ENCODE measurements around the gene AK1.

Gene AK1

DNA sequence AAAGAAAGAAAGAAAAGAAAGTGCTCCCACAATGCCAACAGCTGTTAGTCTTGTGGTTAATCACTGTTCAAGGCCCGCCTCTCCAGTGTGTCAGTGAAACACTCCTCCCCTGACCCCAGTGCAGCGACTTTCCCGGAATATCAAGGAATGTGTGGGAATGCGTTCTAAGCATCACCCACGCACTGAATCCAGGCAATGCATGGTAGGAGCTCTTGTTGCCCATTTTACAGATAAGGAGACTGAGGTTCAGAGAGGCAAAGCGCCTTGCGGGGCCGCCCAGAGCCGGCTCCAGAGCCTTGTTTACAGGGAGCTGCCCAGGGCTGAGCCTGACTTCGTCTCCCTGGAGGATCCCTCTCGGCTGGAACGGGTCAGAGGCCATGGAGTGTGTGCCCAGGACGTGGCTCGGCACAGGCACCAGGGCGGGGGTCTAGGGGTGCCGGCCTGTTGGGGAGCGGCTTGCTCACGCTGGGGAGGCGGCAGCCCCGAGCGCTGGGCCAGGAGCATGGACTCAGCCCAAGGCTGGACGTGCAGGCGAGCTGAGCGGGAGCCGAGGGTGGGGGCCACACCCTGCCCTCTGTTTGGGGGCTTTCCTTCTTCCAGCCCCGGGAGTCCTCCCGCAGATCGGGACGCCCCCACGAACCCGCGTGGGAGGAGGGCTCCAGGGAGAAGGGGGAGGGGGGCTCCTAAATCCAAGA is 21.1 kb upstream of the AK1 start:
- Histone ChIP-seq H3K4me3 (ENCODE audit: low read depth in 1 of 2, low read length in 2 of 2) (peak overlapping the region; percentile 74 to 75), H3K4me1 (ENCODE audit: control insufficient read depth in 1 of 2, insufficient read depth in 2 of 2, low read length in 2 of 2) (peaks cover 9 to 38% of the 10 kb centered on the region in 2 donors)

GRCh38 chr9:127897193-127897692 is 19.8 kb upstream of the AK1 start:
- H3K36me3 ChIP-seq (ENCODE audit: control insufficient read depth in 1 of 2, insufficient read depth in 2 of 2, low read length in 2 of 2): peaks cover 20 to 35% of the 10 kb centered on the region in 2 donors
- peaks cover 5 to 33% of the 10 kb centered on the region in 2 donors for H3K4me1 ChIP-seq (ENCODE audit: control insufficient read depth in 1 of 2, insufficient read depth in 2 of 2, low read length in 2 of 2)
- H3K27ac ChIP-seq (ENCODE audit: low read depth, low read length): no peak overlapping the region
- H3K9me3 ChIP-seq (ENCODE audit: control insufficient read depth in 1 of 2, low read length in 2 of 2): peaks cover 10 to 21% of the 10 kb centered on the region in 2 donors
- no peaks in the 10 kb centered on the region for H3K27me3 ChIP-seq (ENCODE audit: control insufficient read depth in 1 of 2, insufficient read depth in 2 of 2, low read length in 2 of 2)
- no peak overlapping the region for H3K9ac ChIP-seq (ENCODE audit: low read depth in 1 of 2, low read length in 2 of 2)
- peak overlapping the region; percentile 8 to 21 for H3K4me3 ChIP-seq (ENCODE audit: low read depth in 1 of 2, low read length in 2 of 2)

More for the DNA sequence above, 21.1 kb upstream of the AK1 start:
- H3K27me3 ChIP-seq (ENCODE audit: control insufficient read depth in 1 of 2, insufficient read depth in 2 of 2, low read length in 2 of 2): no peaks in the 10 kb centered on the region
- peak overlapping the region; percentile 88 for H3K27ac ChIP-seq (ENCODE audit: low read depth, low read length)
- peak overlapping the region; percentile 57 to 63 for H3K9ac ChIP-seq (ENCODE audit: low read depth in 1 of 2, low read length in 2 of 2)
- H3K9me3 ChIP-seq (ENCODE audit: control insufficient read depth in 1 of 2, low read length in 2 of 2): peaks cover 5 to 7% of the 10 kb centered on the region in 2 donors
- peaks cover 15 to 26% of the 10 kb centered on the region in 2 donors for H3K36me3 ChIP-seq (ENCODE audit: control insufficient read depth in 1 of 2, insufficient read depth in 2 of 2, low read length in 2 of 2)

GRCh38 chr9:127896395-127897192 is 19.1 kb upstream of the AK1 start:
- H3K27ac ChIP-seq (ENCODE audit: low read depth, low read length): no peak overlapping the region
- peaks cover 10 to 22% of the 10 kb centered on the region in 2 donors for H3K9me3 ChIP-seq (ENCODE audit: control insufficient read depth in 1 of 2, low read length in 2 of 2)
- peak overlapping the region in 1 of 2 donors; percentile 8 for H3K4me3 ChIP-seq (ENCODE audit: low read depth in 1 of 2, low read length in 2 of 2)
- peaks cover 5 to 33% of the 10 kb centered on the region in 2 donors for H3K4me1 ChIP-seq (ENCODE audit: control insufficient read depth in 1 of 2, insufficient read depth in 2 of 2, low read length in 2 of 2)
- H3K36me3 ChIP-seq (ENCODE audit: control insufficient read depth in 1 of 2, insufficient read depth in 2 of 2, low read length in 2 of 2): peaks cover 20 to 35% of the 10 kb centered on the region in 2 donors
- no peaks in the 10 kb centered on the region for H3K27me3 ChIP-seq (ENCODE audit: control insufficient read depth in 1 of 2, insufficient read depth in 2 of 2, low read length in 2 of 2)
- H3K9ac ChIP-seq (ENCODE audit: low read depth in 1 of 2, low read length in 2 of 2): no peak overlapping the region

GRCh38 chr9:127895811-127896210 is 18.3 kb upstream of the AK1 start:
- Histone ChIP-seq H3K27ac (ENCODE audit: low read depth, low read length) (no peak overlapping the region), H3K36me3 (ENCODE audit: control insufficient read depth in 1 of 2, insufficient read depth in 2 of 2, low read length in 2 of 2) (peaks cover 20 to 35% of the 10 kb centered on the region in 2 donors), H3K27me3 (ENCODE audit: control insufficient read depth in 1 of 2, insufficient read depth in 2 of 2, low read length in 2 of 2) (no peaks in the 10 kb centered on the region), H3K4me1 (ENCODE audit: control insufficient read depth in 1 of 2, insufficient read depth in 2 of 2, low read length in 2 of 2) (peaks cover 5 to 30% of the 10 kb centered on the region in 2 donors), H3K9ac (ENCODE audit: low read depth in 1 of 2, low read length in 2 of 2) (no peak overlapping the region), H3K4me3 (ENCODE audit: low read depth in 1 of 2, low read length in 2 of 2) (no peak overlapping the region), H3K9me3 (ENCODE audit: control insufficient read depth in 1 of 2, low read length in 2 of 2) (peaks cover 10 to 22% of the 10 kb centered on the region in 2 donors)

- no peak overlapping the region for H3K4me3 ChIP-seq (ENCODE audit: low read depth in 1 of 2, low read length in 2 of 2)
- H3K27ac ChIP-seq (ENCODE audit: low read depth, low read length): no peak overlapping the region
- no peaks in the 10 kb centered on the region for H3K27me3 ChIP-seq (ENCODE audit: control insufficient read depth in 1 of 2, insufficient read depth in 2 of 2, low read length in 2 of 2)
- H3K9ac ChIP-seq (ENCODE audit: low read depth in 1 of 2, low read length in 2 of 2): no peak overlapping the region
- H3K4me1 ChIP-seq (ENCODE audit: control insufficient read depth in 1 of 2, insufficient read depth in 2 of 2, low read length in 2 of 2): peaks cover 0 to 18% of the 10 kb centered on the region in 2 donors
- H3K36me3 ChIP-seq (ENCODE audit: control insufficient read depth in 1 of 2, insufficient read depth in 2 of 2, low read length in 2 of 2): peaks cover 20 to 41% of the 10 kb centered on the region in 2 donors
- H3K9me3 ChIP-seq (ENCODE audit: control insufficient read depth in 1 of 2, low read length in 2 of 2): peaks cover 10 to 22% of the 10 kb centered on the region in 2 donors
Observed at GRCh38 chr9:127893392-127893791, 15.9 kb upstream of the AK1 start.

- H3K9me3 ChIP-seq (ENCODE audit: control insufficient read depth in 1 of 2, low read length in 2 of 2): peaks cover 10 to 22% of the 10 kb centered on the region in 2 donors
- H3K27ac ChIP-seq (ENCODE audit: low read depth, low read length): no peak overlapping the region
- peaks cover 0 to 14% of the 10 kb centered on the region in 2 donors for H3K4me1 ChIP-seq (ENCODE audit: control insufficient read depth in 1 of 2, insufficient read depth in 2 of 2, low read length in 2 of 2)
- H3K27me3 ChIP-seq (ENCODE audit: control insufficient read depth in 1 of 2, insufficient read depth in 2 of 2, low read length in 2 of 2): no peaks in the 10 kb centered on the region
- no peak overlapping the region for H3K4me3 ChIP-seq (ENCODE audit: low read depth in 1 of 2, low read length in 2 of 2)
- peaks cover 20 to 43% of the 10 kb centered on the region in 2 donors for H3K36me3 ChIP-seq (ENCODE audit: control insufficient read depth in 1 of 2, insufficient read depth in 2 of 2, low read length in 2 of 2)
- no peak overlapping the region for H3K9ac ChIP-seq (ENCODE audit: low read depth in 1 of 2, low read length in 2 of 2)
Observed at GRCh38 chr9:127892831-127893230, 15.4 kb upstream of the AK1 start.

GRCh38 chr9:127890053-127890452 is 12.6 kb upstream of the AK1 start:
- Histone ChIP-seq H3K27me3 (ENCODE audit: control insufficient read depth in 1 of 2, insufficient read depth in 2 of 2, low read length in 2 of 2) (no peaks in the 10 kb centered on the region), H3K9ac (ENCODE audit: low read depth in 1 of 2, low read length in 2 of 2) (no peak overlapping the region), H3K36me3 (ENCODE audit: control insufficient read depth in 1 of 2, insufficient read depth in 2 of 2, low read length in 2 of 2) (peaks cover 17 to 45% of the 10 kb centered on the region in 2 donors), H3K27ac (ENCODE audit: low read depth, low read length) (no peak overlapping the region), H3K4me1 (ENCODE audit: control insufficient read depth in 1 of 2, insufficient read depth in 2 of 2, low read length in 2 of 2) (no peaks in the 10 kb centered on the region), H3K4me3 (ENCODE audit: low read depth in 1 of 2, low read length in 2 of 2) (no peak overlapping the region), H3K9me3 (ENCODE audit: control insufficient read depth in 1 of 2, low read length in 2 of 2) (peaks cover 10 to 21% of the 10 kb centered on the region in 2 donors)

GRCh38 chr9:127887792-127888191 is 10.3 kb upstream of the AK1 start:
- Histone ChIP-seq H3K9me3 (ENCODE audit: control insufficient read depth in 1 of 2, low read length in 2 of 2) (peaks cover 0 to 7% of the 10 kb centered on the region in 2 donors), H3K4me1 (ENCODE audit: control insufficient read depth in 1 of 2, insufficient read depth in 2 of 2, low read length in 2 of 2) (no peaks in the 10 kb centered on the region), H3K9ac (ENCODE audit: low read depth in 1 of 2, low read length in 2 of 2) (no peak overlapping the region), H3K27ac (ENCODE audit: low read depth, low read length) (no peak overlapping the region), H3K27me3 (ENCODE audit: control insufficient read depth in 1 of 2, insufficient read depth in 2 of 2, low read length in 2 of 2) (no peaks in the 10 kb centered on the region), H3K4me3 (ENCODE audit: low read depth in 1 of 2, low read length in 2 of 2) (no peak overlapping the region), H3K36me3 (ENCODE audit: control insufficient read depth in 1 of 2, insufficient read depth in 2 of 2, low read length in 2 of 2) (peaks cover 0 to 23% of the 10 kb centered on the region in 2 donors)

- H3K36me3 ChIP-seq (ENCODE audit: control insufficient read depth in 1 of 2, insufficient read depth in 2 of 2, low read length in 2 of 2): peaks cover 0 to 22% of the 10 kb centered on the region in 2 donors
- no peak overlapping the region for H3K9ac ChIP-seq (ENCODE audit: low read depth in 1 of 2, low read length in 2 of 2)
- no peak overlapping the region for H3K4me3 ChIP-seq (ENCODE audit: low read depth in 1 of 2, low read length in 2 of 2)
- H3K9me3 ChIP-seq (ENCODE audit: control insufficient read depth in 1 of 2, low read length in 2 of 2): no peaks in the 10 kb centered on the region
- H3K27me3 ChIP-seq (ENCODE audit: control insufficient read depth in 1 of 2, insufficient read depth in 2 of 2, low read length in 2 of 2): no peaks in the 10 kb centered on the region
- no peak overlapping the region for H3K27ac ChIP-seq (ENCODE audit: low read depth, low read length)
- H3K4me1 ChIP-seq (ENCODE audit: control insufficient read depth in 1 of 2, insufficient read depth in 2 of 2, low read length in 2 of 2): no peaks in the 10 kb centered on the region
Observed at GRCh38 chr9:127886401-127886972, 9.0 kb upstream of the AK1 start.

Data from duodenal mucosa (tissue), 2 donors.